DMS79 treated with DMSO at 0.1 percent for 48 hours (cell line): Measurements from ENCODE around the gene TAF1D.

Experiments
- DNase-seq: peaks from one replicate; lab custom pipeline; 2025; lab: John Stamatoyannopoulos, UW

Gene TAF1D

GRCh38 chr11:93720522-93720921 is 20.8 kb downstream of the TAF1D start:
- no peak for DNase-seq

- DNase-seq, result no peak
Observed at GRCh38 chr11:93719310-93719709, 22.0 kb downstream of the TAF1D start.

GRCh38 chr11:93718057-93718563 is 23.2 kb downstream of the TAF1D start:
- no peak for DNase-seq

- DNase-seq, result no peak
Observed at GRCh38 chr11:93717501-93717900, 23.8 kb downstream of the TAF1D start.

- DNase-seq, result no peak
Observed at GRCh38 chr11:93715797-93716396, 25.4 kb downstream of the TAF1D start.

GRCh38 chr11:93712678-93713077 is 28.6 kb downstream of the TAF1D start:
- no peak for DNase-seq

- DNase-seq, result no peak
Observed at GRCh38 chr11:93710239-93710638, 31.1 kb downstream of the TAF1D start.

GRCh38 chr11:93704237-93704636 is 37.1 kb downstream of the TAF1D start:
- no peak for DNase-seq

- no peak for DNase-seq
Observed at GRCh38 chr11:93700830-93701229, 40.5 kb downstream of the TAF1D start.

GRCh38 chr11:93697611-93698010 is 43.7 kb downstream of the TAF1D start:
- no peak for DNase-seq

- DNase-seq, result no peak
Observed at GRCh38 chr11:93694557-93694956, 46.7 kb downstream of the TAF1D start.

- no peak for DNase-seq
Observed at GRCh38 chr11:93694109-93694508, 47.2 kb downstream of the TAF1D start.

- DNase-seq, result no peak
Observed at GRCh38 chr11:93689240-93689639, 52.1 kb downstream of the TAF1D start.

GRCh38 chr11:93686812-93687211 is 54.5 kb downstream of the TAF1D start:
- DNase-seq, result no peak

GRCh38 chr11:93686226-93686625 is 55.1 kb downstream of the TAF1D start:
- no peak for DNase-seq
